OCI-LY3 (cell line): Measurements from ENCODE around the gene MARK2.

Experiments
- CTCF ChIP-seq: fragments of 200-600, 300-600 bp; sonication (generic); IDR thresholded peaks from 2 replicates; pipeline ENCODE4 v1.5.1; 2014; ENCODE audit warnings: antibody characterized with exemption, low read length, low read depth
- EZH2phosphoT487 ChIP-seq: fragments of 200-600 bp; shearing (Covaris generic); IDR thresholded peaks from 2 replicates; pipeline ENCODE4 v1.6.1; 2018; ENCODE audit warnings: antibody characterized with exemption, mixed run types, low read depth

GRCh38 chr11:63893355-63893754 is 54.4 kb downstream of the MARK2 start:
- TF ChIP-seq CTCF (no peak), EZH2phosphoT487 (no peak)
